OCI-LY3 (cell line): Measurements from ENCODE around the gene MRPS18A.

Experiments used
- CTCF ChIP-seq: fragments of 200-600, 300-600 bp; sonication (generic); IDR thresholded peaks from 2 replicates; pipeline ENCODE4 v1.5.1; 2014; ENCODE audit warnings: antibody characterized with exemption, low read length, low read depth
- EZH2phosphoT487 ChIP-seq: fragments of 200-600 bp; shearing (Covaris generic); IDR thresholded peaks from 2 replicates; pipeline ENCODE4 v1.6.1; 2018; ENCODE audit warnings: antibody characterized with exemption, mixed run types, low read depth

GRCh38 chr6:43683708-43684455, 3.7 kb downstream of the MRPS18A start:
- no peak for TF ChIP-seq CTCF
- TF ChIP-seq EZH2phosphoT487: no peak
